Heart left ventricle (tissue), 16 donors: Measurements from ENCODE around the gene CD302. TPM values are rescaled to one million over a fixed set of nuclear protein-coding genes. Genes with fewer than 3 reads are reported as not detected.

Experiments used
- ATAC-seq, 4 donors: fragments of 200-7000 bp; cut with Tn5 transposase; one replicate each; pipeline ENCODE4 v1.9.1; 2020 to 2022; ENCODE audit warnings: moderate library complexity in 4 of 4, mild to moderate bottlenecking in 3 of 4, moderate number of reproducible peaks in 1 of 4
- DNase-seq, 5 donors: peaks; one replicate each; pipeline ENCODE4 v3.0.0-alpha.2; 2020
- H3K27ac ChIP-seq, 12 donors: fragments of 200-600 bp; sonication (generic) in 4 of 12; one replicate each; pipeline versions ENCODE4 v1.5.0 to v1.8.0; 2016 to 2022; ENCODE audit warnings: mild to moderate bottlenecking in 2 of 12
- H3K27me3 ChIP-seq, 9 donors: fragments of 200-600 bp; sonication (generic) in 2 of 9; one replicate each; pipeline versions ENCODE4 v1.5.1 to v1.8.0; 2016 to 2022; ENCODE audit warnings: mild to moderate bottlenecking in 3 of 9
- H3K36me3 ChIP-seq, 9 donors: fragments of 200-600 bp; sonication (generic) in 2 of 9; one replicate each; pipeline versions ENCODE4 v1.5.0 to v1.8.0; 2018 to 2022; ENCODE audit warnings: mild to moderate bottlenecking in 2 of 9
- H3K4me1 ChIP-seq, 12 donors: fragments of 200-600 bp; sonication (generic) in 4 of 12; one replicate each; pipeline versions ENCODE4 v1.5.0 to v1.8.0; 2016 to 2022; ENCODE audit warnings: mild to moderate bottlenecking in 3 of 12
- H3K4me3 ChIP-seq, 12 donors: fragments of 200-600 bp; sonication (generic) in 4 of 12; one replicate each; pipeline versions ENCODE4 v1.5.0 to v1.8.0; 2017 to 2022; ENCODE audit warnings: mild to moderate bottlenecking in 9 of 12, moderate library complexity in 4 of 12
- H3K9me3 ChIP-seq, 12 donors: fragments of 200-600 bp; sonication (generic) in 4 of 12; one replicate each; pipeline versions ENCODE4 v1.5.0 to v1.8.0; 2016 to 2022; ENCODE audit warnings: mild to moderate bottlenecking in 1 of 12
- POLR2A ChIP-seq, 2 donors: fragments of 450-650 bp; IDR thresholded peaks; one replicate each; pipeline ENCODE4 v1.6.1; 2017; ENCODE audit warnings: antibody characterized with exemption in 2 of 2, mild to moderate bottlenecking in 2 of 2, moderate library complexity in 2 of 2
- WGBS, 4 donors: extraction: QIAGEN DNeasy Blood & Tissue Kit in 2 of 4; methylation state at CpG; one replicate each; pipeline versions ENCODE4 v1.1.5 to v1.1.7; 2013 to 2018; 5-methylcytosine and 5-hydroxymethylcytosine counted together
- intact Hi-C, 10 donors: fragments of 100-400 bp; cut with DNase I; formaldehyde crosslinking; loops; one replicate each; pipeline versions ENCODE4 v1.11.1 to v1.14.2; 2022
- polyA plus RNA-seq, 2 donors: library from polyadenylated mRNA; stranded (reverse); fragments of 200-250 nt; gene quantifications; one replicate each; pipeline ENCODE4 v1.2.3, GENCODE V29; 2013
- total RNA-seq, 9 donors: library from RNA; depleted of rRNA in 2 of 9; stranded (reverse); fragments of >200 nt in 2 of 9; fragmentation: NEBNext Ultra II Directional in 3 of 9; extraction: Animal tissue kit (Norgen Biotek cat#: 25700) in 3 of 9; gene quantifications; one replicate each; pipeline versions ENCODE4 v1.1.0 to v1.2.4, GENCODE V29; 2016 to 2023
- TF ChIP-seq, protein P1 (sequence below), 12 donors: fragments of 200-600 bp; sonication (generic) in 4 of 12; IDR thresholded peaks; one replicate each; pipeline versions ENCODE4 v1.5.0 to v1.8.0; 2018 to 2022; ENCODE audit warnings: antibody characterized with exemption in 12 of 12, mild to moderate bottlenecking in 5 of 12
- donor health status: ischemic (EF 13 %, LVEDD 7.1; RV severe dilation, severe dysfunction).
- donor health status: healthy with polysubstance abuse.
- donor health status: DM: no; HTN: yes; CAD: no.
- donor health status: DM: no; HTN: no; CAD: no.
- donor health status: ischemic (EF 25% LVEDD 6.9; RV normal size, moderate dysfunction).
- donor health status: ischemic (EF 25% LVEDD 5.7; RV mildly dilated, moderate dysfunction).
- donor health status: healthy.
- donor health status: DM: yes; HTN: yes; CAD: no.
- donor health status: ischemic (EF 35%, LVEDD 5.7; RV mildly dilated, moderate dysfunction).
- donor health status: nonischemic (EF 11% LVEDD 7.7; RV severe dilation, severe dysfunction).
- donor health status: DM: yes; HTN: yes; CAD: no.
- donor health status: PGD.
- donor health status: ischemic (EF 29% LVEDD 5.4; RV normal size, mild dysfunction).
- donor health status: nonischemic (EF 23%, LVEDD 6.1; RV moderate dilation, normal function).

Gene CD302
- total and polyA plus RNA-seq, 11 donors, result 5.2 to 24.9 (median 10.5) TPM

DNA sequence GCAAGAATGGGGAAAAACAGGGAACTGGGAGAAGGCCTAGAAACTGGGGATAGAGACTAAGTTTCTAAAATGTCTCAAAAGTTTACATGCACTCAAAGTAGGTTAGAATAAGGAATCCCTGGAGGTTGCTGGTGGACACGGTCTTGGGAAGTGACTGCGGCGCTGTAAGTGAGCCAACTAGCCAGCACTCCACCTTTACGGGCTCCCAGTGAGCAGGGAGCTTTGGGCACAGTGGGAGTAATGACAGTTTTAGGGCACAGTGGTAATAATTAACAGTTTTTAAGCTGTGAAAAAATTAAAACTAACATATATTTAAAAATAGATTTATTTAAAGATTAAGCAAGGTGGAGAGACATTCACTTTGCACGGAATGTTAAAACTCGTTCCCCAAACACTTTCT, 20.9 kb upstream of the CD302 start:
- intact Hi-C loops, result no loop called here
- H3K36me3 ChIP-seq, result no peaks in the 10 kb centered on the region
- no peak for TF ChIP-seq POLR2A (IDR thresholded peaks at IDR 0.05)
- TF ChIP-seq, protein P1, sequence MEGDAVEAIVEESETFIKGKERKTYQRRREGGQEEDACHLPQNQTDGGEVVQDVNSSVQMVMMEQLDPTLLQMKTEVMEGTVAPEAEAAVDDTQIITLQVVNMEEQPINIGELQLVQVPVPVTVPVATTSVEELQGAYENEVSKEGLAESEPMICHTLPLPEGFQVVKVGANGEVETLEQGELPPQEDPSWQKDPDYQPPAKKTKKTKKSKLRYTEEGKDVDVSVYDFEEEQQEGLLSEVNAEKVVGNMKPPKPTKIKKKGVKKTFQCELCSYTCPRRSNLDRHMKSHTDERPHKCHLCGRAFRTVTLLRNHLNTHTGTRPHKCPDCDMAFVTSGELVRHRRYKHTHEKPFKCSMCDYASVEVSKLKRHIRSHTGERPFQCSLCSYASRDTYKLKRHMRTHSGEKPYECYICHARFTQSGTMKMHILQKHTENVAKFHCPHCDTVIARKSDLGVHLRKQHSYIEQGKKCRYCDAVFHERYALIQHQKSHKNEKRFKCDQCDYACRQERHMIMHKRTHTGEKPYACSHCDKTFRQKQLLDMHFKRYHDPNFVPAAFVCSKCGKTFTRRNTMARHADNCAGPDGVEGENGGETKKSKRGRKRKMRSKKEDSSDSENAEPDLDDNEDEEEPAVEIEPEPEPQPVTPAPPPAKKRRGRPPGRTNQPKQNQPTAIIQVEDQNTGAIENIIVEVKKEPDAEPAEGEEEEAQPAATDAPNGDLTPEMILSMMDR (IDR thresholded peaks at IDR 0.05), result no peak
- peaks cover 0 to 5% (median 0%) of the 10 kb centered on the region in 12 donors for H3K4me1 ChIP-seq
- H3K4me3 ChIP-seq, result no peak overlapping the region
- H3K27me3 ChIP-seq, result no peaks in the 10 kb centered on the region
- WGBS, 4 donors, result 75 to 88% (median 78%) methylated on average over 6 of the region's 6 CpGs
- no peaks in the 10 kb centered on the region for H3K9me3 ChIP-seq
- ATAC-seq (no peak), DNase-seq (no peak)
- no peak overlapping the region for H3K27ac ChIP-seq

DNA sequence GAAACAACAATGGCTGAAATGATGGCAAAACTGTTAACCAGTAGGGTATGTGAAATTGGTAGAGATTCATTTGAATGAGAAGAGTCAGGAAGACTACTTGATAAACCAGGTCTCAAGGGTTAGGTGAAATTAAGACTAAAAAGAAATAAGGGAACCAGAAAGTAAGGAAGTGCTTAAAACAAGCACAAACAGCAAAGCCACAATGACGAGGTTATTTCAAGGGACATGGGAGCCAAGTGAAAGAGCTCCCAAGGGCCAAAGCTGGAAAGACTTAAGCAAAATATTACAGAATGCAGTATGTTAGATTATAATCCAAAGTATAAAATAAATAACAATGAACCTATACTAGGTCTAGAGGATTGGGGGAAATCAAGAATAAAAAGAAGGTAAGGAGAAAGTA, 19.3 kb upstream of the CD302 start:
- TF ChIP-seq, protein P1 (IDR thresholded peaks at IDR 0.05), result no peak
- TF ChIP-seq POLR2A (IDR thresholded peaks at IDR 0.05), result no peak

DNA sequence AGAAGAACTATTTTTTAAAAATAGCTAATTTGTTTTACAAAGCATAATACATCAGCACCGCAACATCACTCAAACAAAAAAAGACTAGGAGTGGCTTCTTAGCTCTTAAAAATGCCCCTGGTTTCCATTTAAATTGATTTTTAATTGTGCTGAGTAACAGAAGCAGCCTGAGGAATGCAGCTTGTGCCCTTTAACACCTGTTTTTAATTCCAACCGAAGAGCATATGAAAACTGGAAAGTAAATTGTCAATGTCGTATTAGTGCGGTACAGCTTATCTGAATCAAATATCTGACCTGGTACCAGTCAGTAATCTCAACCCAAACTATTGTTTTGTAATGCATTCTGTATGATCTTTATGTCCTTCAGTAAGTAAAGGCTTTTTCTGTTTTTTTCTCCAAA, 13.2 kb upstream of the CD302 start:
- Histone ChIP-seq H3K27me3 (no peaks in the 10 kb centered on the region), H3K9me3 (no peaks in the 10 kb centered on the region), H3K4me1 (peaks cover 0 to 5% (median 0%) of the 10 kb centered on the region in 12 donors), H3K27ac (no peak overlapping the region), H3K36me3 (no peaks in the 10 kb centered on the region), H3K4me3 (no peak overlapping the region)
- DNase-seq (no peak), ATAC-seq (no peak)
- WGBS, 4 donors, result 91 to 92% (median 92%) methylated on average over 4 of the region's 4 CpGs
- intact Hi-C loops, result no loop called here
- TF ChIP-seq, protein P1 (IDR thresholded peaks at IDR 0.05), result no peak
- TF ChIP-seq POLR2A (IDR thresholded peaks at IDR 0.05), result no peak

More for the DNA sequence above, 19.3 kb upstream of the CD302 start:
- Histone ChIP-seq H3K4me3 (no peak overlapping the region), H3K27ac (no peak overlapping the region), H3K9me3 (no peaks in the 10 kb centered on the region), H3K36me3 (no peaks in the 10 kb centered on the region), H3K27me3 (no peaks in the 10 kb centered on the region), H3K4me1 (peaks cover 0 to 5% (median 0%) of the 10 kb centered on the region in 12 donors)
- DNase-seq (no peak), ATAC-seq (no peak)
- intact Hi-C loops, result no loop called here
- WGBS, 4 donors, result 63 to 73% (median 69%) methylated on average over 1 of the region's 1 CpG

DNA sequence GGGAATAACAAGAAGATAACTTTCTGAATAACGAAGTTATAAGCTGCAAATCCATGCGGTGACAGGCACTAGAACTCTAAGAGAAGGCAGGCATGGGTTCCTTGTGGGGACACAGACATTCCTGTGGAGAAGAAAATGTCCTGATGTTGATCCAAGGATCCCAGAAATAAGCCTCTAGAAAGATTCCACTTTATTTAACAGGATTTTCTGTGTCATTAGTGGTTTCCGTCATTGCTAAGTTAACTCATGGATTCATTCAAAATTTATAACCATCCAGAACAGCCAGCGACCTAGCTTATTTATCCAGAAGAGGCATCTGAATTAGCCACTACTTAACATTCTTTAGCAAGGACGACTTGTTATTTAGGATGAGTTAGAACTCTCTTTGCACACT, 10.0 kb upstream of the CD302 start:
- intact Hi-C loops, result loop anchor here in 4 of 10 donors (5.0 to 10.0 kb wide), 6 partner anchors 93 to 403 kb away; partner anchors contain the start of gene MARCHF7 (in 1 of the 4)
- H3K27ac ChIP-seq, result no peak overlapping the region
- TF ChIP-seq POLR2A (IDR thresholded peaks at IDR 0.05), result no peak
- TF ChIP-seq, protein P1 (IDR thresholded peaks at IDR 0.05), result no peak
- no peaks in the 10 kb centered on the region for H3K9me3 ChIP-seq
- no peaks in the 10 kb centered on the region for H3K27me3 ChIP-seq
- WGBS, 4 donors, result 52 to 62% (median 60%) methylated on average over 5 of the region's 5 CpGs
- ATAC-seq, result no peak
- no peak for DNase-seq
- no peaks in the 10 kb centered on the region for H3K36me3 ChIP-seq
- H3K4me1 ChIP-seq, result peaks cover 0 to 5% (median 0%) of the 10 kb centered on the region in 12 donors
- no peak overlapping the region for H3K4me3 ChIP-seq
